Fibroblast of lung (primary cell): ENCODE measurements around the gene RAPGEF5. TPM values are rescaled to one million over a fixed set of nuclear protein-coding genes. Genes with fewer than 3 reads are reported as not detected.

Experiments used
- DNase-seq, 2 donors: peaks; one replicate each; pipeline versions ENCODE4 v3.0.0 to v3.0.0-alpha.2; 2010; ENCODE audit warnings: low read depth in 2 of 2
- H2AFZ ChIP-seq: 2 replicates; pipeline ENCODE4 v1.5.1; 2012; ENCODE audit warnings: low read length, control low read depth, inconsistent platforms
- H3K27ac ChIP-seq: 2 replicates; pipeline ENCODE4 v1.5.1; 2011; ENCODE audit warnings: low read length, control low read depth; ENCODE audit not compliant: insufficient read depth
- H3K27me3 ChIP-seq: 2 replicates; pipeline ENCODE4 v1.5.1; 2011; ENCODE audit warnings: mild to moderate bottlenecking, low read length; ENCODE audit not compliant: control insufficient read depth, insufficient read depth
- H3K36me3 ChIP-seq: 2 replicates; pipeline ENCODE4 v1.5.1; 2011; ENCODE audit warnings: low read length; ENCODE audit not compliant: control insufficient read depth, insufficient read depth
- H3K4me1 ChIP-seq: 2 replicates; pipeline ENCODE4 v1.5.1; 2011; ENCODE audit warnings: low read length; ENCODE audit not compliant: control insufficient read depth, insufficient read depth; ENCODE audit errors: extremely low read depth
- H3K4me2 ChIP-seq: 2 replicates; pipeline ENCODE4 v1.5.1; 2011; ENCODE audit warnings: low read length, control low read depth; ENCODE audit not compliant: insufficient read depth; ENCODE audit errors: extremely low read depth
- H3K4me3 ChIP-seq, 4 experiments: fragments of 200-600 bp in 1 of 4; sonication (generic) in 1 of 4; replicated peaks in 1 of 4; 2 replicates each; pipeline ENCODE4 v1.5.1; 2011 to 2016; ENCODE audit warnings: low read length in 4 of 4, low read depth in 3 of 4, mild to moderate bottlenecking in 3 of 4, control low read depth in 2 of 4, inconsistent platforms in 1 of 4, mixed read lengths in 1 of 4; ENCODE audit not compliant: insufficient read depth in 1 of 4; ENCODE audit errors: control extremely low read depth in 1 of 4
- H3K79me2 ChIP-seq: 2 replicates; pipeline ENCODE4 v1.5.1; 2012; ENCODE audit warnings: mild to moderate bottlenecking, low read length, inconsistent platforms; ENCODE audit not compliant: control insufficient read depth, insufficient read depth
- H3K9ac ChIP-seq: 2 replicates; pipeline ENCODE4 v1.5.1; 2011; ENCODE audit warnings: mild to moderate bottlenecking, low read length, control low read depth; ENCODE audit not compliant: insufficient read depth
- H3K9me3 ChIP-seq: 2 replicates; pipeline ENCODE4 v1.5.1; 2012; ENCODE audit warnings: low read depth, low read length; ENCODE audit not compliant: control insufficient read depth, insufficient read depth
- H4K20me1 ChIP-seq: 2 replicates; pipeline ENCODE4 v1.5.1; 2011; ENCODE audit warnings: low read length; ENCODE audit not compliant: control insufficient read depth, insufficient read depth; ENCODE audit errors: extremely low read depth
- EZH2 ChIP-seq: IDR thresholded peaks from 2 replicates; pipeline ENCODE4 v1.5.1; 2012; ENCODE audit warnings: low read length, control low read depth, mild to moderate bottlenecking; ENCODE audit errors: missing control alignments
- polyA plus RNA-seq, 2 donors: library from polyadenylated mRNA; depleted of rRNA in 1 of 2; stranded (reverse) in 1 of 2; unstranded in 1 of 2; fragments of >200 nt; gene quantifications; 2 replicates each; pipeline ENCODE4 v1.2.1, GENCODE V29; 2011 to 2012; ENCODE audit warnings: missing spikeins in 1 of 2
- total RNA-seq: library from RNA; depleted of rRNA; stranded (reverse); fragments of >200 nt; gene quantifications from 2 replicates; pipeline ENCODE4 v1.2.1, GENCODE V29; 2014
- TF ChIP-seq, protein P1 (sequence below), 2 donors: IDR thresholded peaks in 1 of 2; conservative IDR thresholded peaks in 1 of 2; 1 replicate in 1 of 2; 2 replicates in 1 of 2; pipeline ENCODE4 v1.5.1; 2011 to 2012; ENCODE audit warnings: low read length in 2 of 2, control low read depth in 1 of 2, inconsistent platforms in 1 of 2, low read depth in 1 of 2, mild to moderate bottlenecking in 1 of 2

The RAPGEF5 gene
- total and polyA plus RNA-seq, 2 donors (not counting 1 experiment from before 2014, with no cell fraction given) = 1.4 to 1.5 TPM

DNA sequence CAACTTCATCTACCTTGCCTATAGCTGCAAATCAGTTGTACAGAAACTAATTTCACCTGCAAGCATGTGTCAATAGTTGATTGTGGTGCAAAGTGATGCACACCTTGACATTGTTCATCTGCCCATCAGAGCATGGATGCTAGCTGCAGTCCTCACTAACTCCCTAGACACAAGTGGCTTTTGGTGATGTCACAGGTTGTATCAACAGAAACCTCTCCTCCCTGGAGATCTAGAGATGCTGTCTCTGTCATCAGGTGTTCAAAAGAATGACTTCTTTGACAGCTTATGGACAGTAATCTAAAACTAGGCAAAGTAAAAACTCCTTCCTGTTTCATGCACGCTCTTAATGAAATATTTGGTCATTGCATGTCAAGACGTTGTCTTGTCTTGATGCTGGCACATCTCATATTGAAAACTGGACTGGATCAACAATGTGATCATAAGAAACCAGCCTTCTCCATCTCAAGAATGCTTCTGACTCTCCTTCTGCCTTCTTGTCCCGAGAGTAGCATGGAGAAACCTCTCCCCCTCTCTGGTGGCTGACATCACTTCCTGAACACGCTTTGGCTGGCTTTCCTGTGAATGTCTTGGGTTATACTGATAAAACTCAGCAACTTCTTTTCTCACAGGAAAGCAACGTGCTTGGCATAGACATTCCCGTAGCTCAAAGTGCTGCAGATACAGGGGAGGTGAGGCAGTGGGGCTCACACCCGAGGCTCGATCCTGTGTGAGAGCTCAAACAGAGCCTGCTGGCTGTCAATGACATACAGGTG, 235.1 kb downstream of the RAPGEF5 start:
- Histone ChIP-seq H3K4me1 (no peaks in the 10 kb centered on the region), H3K27ac (no peak overlapping the region), H3K79me2 (no peaks in the 10 kb centered on the region), H2AFZ (peak overlapping the region; percentile 32), H3K4me2 (no peak overlapping the region), H4K20me1 (no peaks in the 10 kb centered on the region), H3K9ac (no peak overlapping the region), H3K27me3 (no peaks in the 10 kb centered on the region), H3K4me3 (no peak overlapping the region), H3K36me3 (no peaks in the 10 kb centered on the region), H3K9me3 (no peaks in the 10 kb centered on the region)
- TF ChIP-seq EZH2 = no peak
- TF ChIP-seq, protein P1, sequence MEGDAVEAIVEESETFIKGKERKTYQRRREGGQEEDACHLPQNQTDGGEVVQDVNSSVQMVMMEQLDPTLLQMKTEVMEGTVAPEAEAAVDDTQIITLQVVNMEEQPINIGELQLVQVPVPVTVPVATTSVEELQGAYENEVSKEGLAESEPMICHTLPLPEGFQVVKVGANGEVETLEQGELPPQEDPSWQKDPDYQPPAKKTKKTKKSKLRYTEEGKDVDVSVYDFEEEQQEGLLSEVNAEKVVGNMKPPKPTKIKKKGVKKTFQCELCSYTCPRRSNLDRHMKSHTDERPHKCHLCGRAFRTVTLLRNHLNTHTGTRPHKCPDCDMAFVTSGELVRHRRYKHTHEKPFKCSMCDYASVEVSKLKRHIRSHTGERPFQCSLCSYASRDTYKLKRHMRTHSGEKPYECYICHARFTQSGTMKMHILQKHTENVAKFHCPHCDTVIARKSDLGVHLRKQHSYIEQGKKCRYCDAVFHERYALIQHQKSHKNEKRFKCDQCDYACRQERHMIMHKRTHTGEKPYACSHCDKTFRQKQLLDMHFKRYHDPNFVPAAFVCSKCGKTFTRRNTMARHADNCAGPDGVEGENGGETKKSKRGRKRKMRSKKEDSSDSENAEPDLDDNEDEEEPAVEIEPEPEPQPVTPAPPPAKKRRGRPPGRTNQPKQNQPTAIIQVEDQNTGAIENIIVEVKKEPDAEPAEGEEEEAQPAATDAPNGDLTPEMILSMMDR (conservative IDR thresholded peaks at IDR 0.05 in 1 of 2, IDR thresholded peaks at IDR 0.05 in 1 of 2; ENCODE audit: low read depth in 1 of 2, low read length in 2 of 2) = no peak
- DNase-seq = no peak

DNA sequence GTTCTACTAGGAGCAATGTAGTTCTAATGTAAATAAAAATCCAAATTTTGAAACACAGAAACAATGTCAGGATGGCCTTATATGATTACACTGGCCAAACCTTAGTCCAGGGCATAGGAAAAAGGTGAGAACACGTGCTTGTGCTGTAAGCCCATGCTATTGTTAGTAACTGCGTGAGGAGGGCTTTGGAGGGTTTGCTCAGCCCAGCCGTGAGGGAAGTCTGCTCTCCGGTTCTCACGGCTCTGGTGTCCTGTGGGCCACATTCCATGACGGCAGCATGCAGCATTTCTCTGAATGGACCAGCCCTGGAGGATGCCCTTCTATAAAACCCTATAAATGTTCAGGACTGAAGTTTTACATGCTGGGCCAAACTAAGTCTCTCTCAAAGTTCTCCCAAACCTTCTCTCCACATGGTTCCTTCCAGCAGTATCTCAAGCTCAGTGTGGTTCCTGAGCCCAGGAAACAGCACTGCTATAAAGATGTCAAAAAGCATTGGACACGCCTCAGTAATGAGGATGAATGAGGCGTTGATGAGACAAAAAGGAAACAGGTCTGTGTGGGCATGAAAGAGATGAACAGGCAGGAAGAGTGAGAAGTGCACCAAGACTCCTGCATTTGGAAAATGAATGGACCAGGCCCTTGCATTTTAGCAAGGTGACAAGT, 236.4 kb downstream of the RAPGEF5 start:
- H3K9ac ChIP-seq = no peak overlapping the region
- H2AFZ ChIP-seq = no peak overlapping the region
- no peak for DNase-seq
- no peak for TF ChIP-seq EZH2
- TF ChIP-seq, protein P1 (conservative IDR thresholded peaks at IDR 0.05 in 1 of 2, IDR thresholded peaks at IDR 0.05 in 1 of 2; ENCODE audit: low read depth in 1 of 2, low read length in 2 of 2) = no peak
- H3K36me3 ChIP-seq = no peaks in the 10 kb centered on the region
- no peaks in the 10 kb centered on the region for H3K9me3 ChIP-seq
- H3K4me3 ChIP-seq = no peak overlapping the region
- no peaks in the 10 kb centered on the region for H3K27me3 ChIP-seq
- H3K27ac ChIP-seq = no peak overlapping the region
- no peaks in the 10 kb centered on the region for H4K20me1 ChIP-seq
- no peaks in the 10 kb centered on the region for H3K4me1 ChIP-seq
- H3K4me2 ChIP-seq = no peak overlapping the region
- no peaks in the 10 kb centered on the region for H3K79me2 ChIP-seq

DNA sequence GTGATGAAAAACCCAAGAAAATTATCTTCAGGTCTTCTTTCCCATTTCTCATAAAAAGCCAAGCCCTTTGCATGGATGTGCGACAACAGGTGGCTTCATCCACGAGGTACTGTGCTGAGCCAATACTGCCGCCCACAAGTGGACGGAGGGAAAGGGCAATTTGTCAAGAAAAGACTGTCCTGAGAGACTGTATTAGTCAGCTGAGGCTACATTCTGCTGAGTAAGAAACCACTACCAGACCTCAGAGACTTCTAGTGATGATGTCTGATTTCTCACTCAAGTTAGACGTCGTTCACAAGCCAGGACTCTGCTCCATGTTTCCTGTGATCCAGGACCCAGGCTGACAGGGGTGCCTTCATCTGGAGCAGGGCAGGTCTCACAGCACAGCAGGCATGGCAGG, 239.7 kb downstream of the RAPGEF5 start:
- Histone ChIP-seq H3K79me2 (no peaks in the 10 kb centered on the region), H3K4me1 (no peaks in the 10 kb centered on the region), H3K27ac (no peak overlapping the region), H3K27me3 (no peaks in the 10 kb centered on the region), H3K9me3 (no peaks in the 10 kb centered on the region), H4K20me1 (no peaks in the 10 kb centered on the region), H3K36me3 (no peaks in the 10 kb centered on the region), H3K4me3 (no peak overlapping the region), H3K4me2 (no peak overlapping the region), H3K9ac (no peak overlapping the region), H2AFZ (no peak overlapping the region)
- DNase-seq = peak in 1 of 2 donors; percentile 9
- no peak for TF ChIP-seq EZH2
- TF ChIP-seq, protein P1 (conservative IDR thresholded peaks at IDR 0.05 in 1 of 2, IDR thresholded peaks at IDR 0.05 in 1 of 2; ENCODE audit: low read depth in 1 of 2, low read length in 2 of 2) = no peak
